ENCODE data around the gene PNMT. TPM values are rescaled to one million over a fixed set of nuclear protein-coding genes. Genes with fewer than 3 reads are reported as not detected.

The PNMT gene
- polyA plus RNA-seq, 1 donor = 5.0 TPM

DNA sequence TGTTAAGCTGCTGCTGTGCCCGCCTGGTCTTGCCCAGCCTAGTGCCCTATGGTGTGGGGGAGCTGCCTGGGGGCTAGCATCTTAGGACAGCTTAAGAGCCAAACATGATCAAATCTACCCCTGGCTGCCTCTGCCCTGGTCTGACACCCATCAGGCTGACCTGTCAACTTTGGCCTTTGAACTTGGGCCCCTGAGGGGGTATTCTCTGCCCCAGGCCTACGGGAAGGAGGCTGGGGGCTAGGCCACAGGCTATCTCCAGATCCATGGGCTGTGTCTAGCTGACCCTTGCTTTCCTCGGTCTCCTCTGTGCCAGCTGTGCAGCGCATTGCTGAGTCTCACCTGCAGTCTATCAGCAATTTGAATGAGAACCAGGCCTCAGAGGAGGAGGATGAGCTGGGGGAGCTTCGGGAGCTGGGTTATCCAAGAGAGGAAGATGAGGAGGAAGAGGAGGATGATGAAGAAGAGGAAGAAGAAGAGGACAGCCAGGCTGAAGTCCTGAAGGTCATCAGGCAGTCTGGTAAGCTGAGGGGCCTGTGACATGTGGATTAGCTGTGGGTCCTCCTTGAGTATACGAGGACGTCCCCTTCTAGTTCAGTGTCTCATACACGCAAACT, 34.6 kb upstream of the PNMT start:
- DNase-seq = no peak

- no peak for DNase-seq
These were observed 33.8 kb upstream of the PNMT start for GRCh38 chr17:39634384-39634871.

- DNase-seq = no peak
These were observed 32.6 kb upstream of the PNMT start for GRCh38 chr17:39635614-39636176.

- no peak for DNase-seq
These were observed 31.7 kb upstream of the PNMT start for GRCh38 chr17:39636587-39636926.

GRCh38 chr17:39636927-39637736, 31.1 kb upstream of the PNMT start, which contains the start of gene STARD3:
Gene STARD3 (plus strand): TSS chr17:39637144. CDS start chr17:39653532, 16,388 bp downstream.
- DNase-seq = peak; percentile 90

DNA sequence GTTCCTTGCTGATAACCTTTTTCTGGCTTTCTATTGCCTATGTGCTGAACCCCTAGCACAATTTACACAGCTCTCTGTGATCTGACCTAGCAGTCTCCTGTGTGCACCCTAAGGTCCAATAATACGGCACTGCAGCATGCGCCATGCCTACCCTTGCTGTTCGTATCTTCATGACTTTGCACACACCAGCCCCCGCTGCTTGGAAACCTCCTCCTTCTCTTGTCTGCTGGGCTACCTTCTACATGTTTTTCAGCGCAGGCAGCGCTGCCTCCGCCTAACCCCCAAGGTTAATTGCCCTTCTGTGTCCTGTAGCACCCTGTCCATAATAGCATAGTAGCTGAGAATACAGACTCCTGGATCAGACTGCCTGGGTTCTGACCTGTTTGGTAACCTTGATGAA, 29.9 kb upstream of the PNMT start:
- no peak for DNase-seq

- no peak for DNase-seq
These were observed 29.2 kb upstream of the PNMT start for GRCh38 chr17:39639043-39639442.

DNA sequence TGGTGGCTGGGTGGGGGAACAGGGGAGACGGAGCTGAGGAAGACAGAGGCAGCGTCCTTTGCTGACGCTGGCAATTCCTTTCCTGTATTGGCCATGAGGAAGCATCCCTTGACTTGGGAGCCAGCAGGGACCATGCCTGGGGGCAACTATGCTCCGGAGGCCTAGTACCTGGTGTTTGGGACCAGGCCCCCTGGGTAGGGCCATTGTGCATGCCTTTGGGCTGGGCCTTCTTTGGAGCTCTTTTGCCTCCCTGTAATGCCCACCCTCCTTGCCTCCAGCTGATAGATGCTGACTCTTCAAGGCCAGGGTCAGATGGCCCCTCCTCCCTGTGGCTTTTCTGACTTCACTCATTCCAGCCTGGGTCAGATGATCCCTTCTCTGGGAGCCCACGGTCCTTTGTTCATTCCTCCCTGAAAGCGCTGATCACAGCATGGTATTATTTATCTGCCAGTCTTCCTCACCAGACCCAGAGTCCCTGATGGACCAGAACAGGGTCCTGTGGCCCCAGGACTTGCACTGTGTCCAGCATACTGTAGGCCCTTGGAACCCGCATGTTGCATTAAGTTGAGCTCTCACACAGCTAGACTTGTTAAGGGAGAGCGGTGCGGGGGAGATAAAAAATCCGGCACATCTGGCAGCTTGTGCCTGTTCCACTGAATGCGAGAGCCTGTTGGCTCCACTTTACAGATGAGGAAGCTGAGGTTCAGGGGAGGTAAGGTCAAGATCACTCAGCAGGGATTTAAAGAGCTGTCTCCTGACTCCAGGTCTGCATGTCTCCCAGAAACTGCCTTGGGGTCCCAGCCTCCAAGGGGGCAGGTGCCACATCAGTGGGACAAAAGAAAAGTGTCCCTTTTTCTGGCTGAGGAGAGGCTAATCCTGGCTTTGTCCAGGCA, 28.4 kb upstream of the PNMT start:
- no peak for DNase-seq

DNA sequence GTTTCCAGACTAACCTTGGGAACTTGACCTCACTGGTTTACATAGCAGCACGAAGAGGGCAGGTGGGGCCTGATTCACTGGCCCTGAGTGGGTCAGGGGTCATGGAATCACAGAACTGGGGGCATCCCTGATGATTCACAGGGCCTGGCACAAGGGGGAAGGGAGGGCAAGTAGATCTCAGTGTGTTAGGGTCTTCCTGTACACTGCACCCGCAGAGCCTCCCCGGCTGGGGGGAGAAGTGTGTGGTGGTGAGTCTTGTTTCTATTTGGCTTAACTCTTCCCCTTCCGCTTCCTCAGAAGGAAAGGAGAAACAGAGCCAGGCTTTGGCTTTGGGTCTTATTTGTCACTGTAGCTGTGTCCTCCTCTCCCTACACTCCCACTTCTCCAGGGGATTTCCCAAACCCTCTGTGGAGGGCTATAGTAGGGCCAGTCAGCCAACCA, 27.6 kb upstream of the PNMT start:
- DNase-seq = no peak

DNA sequence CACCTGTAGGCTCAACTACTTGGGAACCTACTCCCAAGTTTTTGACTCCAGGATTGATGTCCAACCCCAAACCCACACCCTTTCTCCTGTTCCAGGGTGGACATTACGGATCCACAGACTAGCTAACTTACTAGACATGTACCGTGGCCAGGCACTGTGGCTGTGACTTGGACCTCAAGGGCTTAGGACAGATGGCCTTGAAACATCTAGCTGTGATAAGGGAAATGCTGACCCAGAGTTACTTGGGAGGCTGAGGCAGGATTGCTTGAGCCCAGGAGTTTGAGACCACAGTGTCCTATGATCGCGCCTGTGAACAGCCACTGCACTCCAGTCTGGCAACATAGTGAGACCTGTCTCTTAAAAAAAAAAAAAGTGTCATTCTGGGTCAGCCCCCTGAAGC, 27.2 kb upstream of the PNMT start:
- no peak for DNase-seq

GRCh38 chr17:39641883-39642282, 26.4 kb upstream of the PNMT start:
- DNase-seq = no peak

DNA sequence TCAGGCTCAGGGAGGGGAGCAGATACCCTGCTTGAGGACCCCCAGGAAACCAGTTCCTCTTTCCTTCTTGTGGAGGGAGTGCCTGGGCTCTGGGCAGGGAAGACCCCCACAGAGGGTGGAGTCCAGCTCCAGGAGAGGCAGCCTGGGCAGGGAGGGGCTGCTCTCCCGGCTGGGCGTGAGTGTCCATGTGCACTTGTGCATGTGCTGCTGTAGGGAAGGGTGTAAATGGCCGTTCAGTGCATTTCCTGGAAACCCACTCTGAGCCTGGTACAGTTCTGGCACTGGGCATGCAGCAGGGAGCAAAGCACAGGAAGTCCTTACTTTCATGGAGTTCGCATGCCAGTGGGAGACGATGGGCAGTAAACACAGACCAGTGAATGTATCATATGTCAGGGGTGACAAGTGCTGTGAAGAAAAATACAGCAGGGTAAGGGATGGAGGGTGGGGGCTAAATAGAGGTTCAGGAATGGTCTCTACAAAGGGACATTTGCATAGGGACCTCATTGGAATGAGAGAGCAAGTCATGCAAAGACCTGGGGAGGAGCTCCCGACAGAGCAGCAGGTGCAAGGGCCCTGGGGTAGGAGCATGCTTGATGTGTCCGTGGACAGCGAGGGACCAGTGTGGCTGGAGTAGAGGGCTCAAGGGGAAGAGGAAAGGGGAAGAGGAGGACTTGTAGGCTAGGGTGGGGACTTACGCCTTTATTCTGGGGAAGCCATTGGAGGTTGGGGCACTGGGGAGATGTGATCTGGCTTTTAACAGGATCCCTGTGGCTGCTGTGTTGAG, 25.8 kb upstream of the PNMT start:
- DNase-seq = no peak

- no peak for DNase-seq
These were observed 25.0 kb upstream of the PNMT start for GRCh38 chr17:39643271-39643670.

- DNase-seq = no peak
These were observed 21.0 kb upstream of the PNMT start for GRCh38 chr17:39647256-39647655.

DNA sequence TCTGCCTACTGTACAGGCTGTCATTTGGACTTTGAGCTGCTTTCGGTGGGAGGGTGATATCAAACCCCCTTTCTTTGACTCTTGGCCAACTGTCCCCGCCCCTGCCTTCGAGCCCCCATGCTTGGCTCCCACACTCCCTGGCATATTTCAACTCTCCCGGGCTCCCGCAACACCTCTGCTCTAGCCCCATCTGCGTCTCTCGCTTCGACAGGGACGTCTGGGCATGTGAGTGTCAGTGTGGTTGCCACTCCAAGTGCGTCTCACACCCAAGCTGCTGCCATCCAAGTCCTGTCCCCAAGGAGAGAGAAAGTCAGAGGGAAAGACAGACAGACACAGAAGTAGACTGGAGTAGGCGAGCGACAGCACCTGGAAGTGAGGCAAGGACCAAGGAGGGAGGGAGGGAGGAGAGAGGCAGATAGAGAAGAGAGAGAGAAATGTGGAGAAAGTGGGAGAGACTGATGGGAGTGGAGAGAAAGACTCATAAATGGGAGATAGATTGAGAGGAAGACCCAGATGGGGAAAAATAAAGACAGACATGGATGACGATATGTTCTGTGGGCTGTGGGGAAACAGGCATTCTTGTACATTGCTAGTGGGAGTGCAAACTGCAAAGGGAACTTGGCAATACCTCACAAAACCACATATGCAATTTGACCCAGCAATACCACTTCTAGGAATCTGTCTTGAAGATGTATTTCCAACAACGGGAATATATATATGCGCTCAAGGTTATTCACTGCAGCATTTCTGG, 19.5 kb upstream of the PNMT start:
- no peak for DNase-seq

DNA sequence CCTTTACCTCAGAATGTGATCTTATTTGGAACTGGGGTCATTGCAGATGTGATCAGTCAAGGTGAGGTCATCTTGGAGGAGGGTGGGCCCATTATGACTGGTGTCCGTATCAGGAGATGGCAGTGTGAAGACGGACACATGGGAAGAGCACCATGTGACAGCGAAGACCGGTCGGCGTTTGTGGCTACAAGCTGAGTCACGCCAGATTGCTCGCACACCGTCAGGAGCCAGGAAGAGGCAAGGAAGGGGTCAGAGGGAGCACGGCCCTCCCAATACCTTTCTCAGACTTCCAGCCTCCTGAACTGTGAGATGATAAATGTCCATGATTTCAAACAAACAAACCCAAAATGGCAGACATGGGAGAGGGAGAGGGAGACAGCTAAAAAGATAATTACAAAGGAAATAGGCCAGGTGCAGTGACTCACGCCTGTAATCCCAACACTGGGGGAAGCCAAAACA, 18.1 kb upstream of the PNMT start:
- no peak for DNase-seq

GRCh38 chr17:39651923-39652586, 16.2 kb upstream of the PNMT start:
- DNase-seq = no peak

GRCh38 chr17:39652587-39653315, 15.5 kb upstream of the PNMT start:
- DNase-seq = no peak

GRCh38 chr17:39653316-39653661, 15.0 kb upstream of the PNMT start:
- DNase-seq = no peak
